Measurements from ENCODE around the gene REV1. TPM values are rescaled to one million over a fixed set of nuclear protein-coding genes. Genes with fewer than 3 reads are reported as not detected.

The REV1 gene
- total RNA-seq, 1 donor from 2014 or later = 42.8 TPM

DNA sequence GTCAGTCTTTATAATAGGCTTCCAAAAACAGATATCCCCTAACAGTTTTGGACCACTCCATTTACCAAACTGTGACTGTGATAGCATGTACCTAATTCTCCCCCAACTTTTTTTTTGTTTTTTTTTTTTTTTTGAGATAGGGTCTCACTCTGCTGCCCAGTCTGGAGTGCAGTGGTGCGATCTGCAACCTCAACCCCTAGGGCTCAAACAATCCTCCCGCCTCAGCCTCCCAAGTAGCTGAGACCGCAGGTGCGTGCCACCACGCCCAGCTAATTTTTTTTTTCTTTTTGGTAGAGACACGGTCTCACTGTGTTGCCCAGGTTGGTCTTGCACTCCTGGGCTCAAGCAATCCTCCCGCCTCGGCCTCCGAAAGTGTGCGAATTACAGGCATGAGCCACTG lies 52.9 kb downstream of the REV1 start:
- Histone ChIP-seq H3K27ac (replicated peaks) (no peak overlapping the region), H3K27me3 (ENCODE audit: low read depth) (no peaks in the 10 kb centered on the region), H3K4me1 (peaks cover 5% of the 10 kb centered on the region), H3K9me3 (replicated peaks) (no peaks in the 10 kb centered on the region), H3K36me3 (peaks cover 48% of the 10 kb centered on the region), H3K4me3 (no peak overlapping the region)
- intact Hi-C loops (cut with micrococcal nuclease) = no loop called here
- TF ChIP-seq, protein P1, sequence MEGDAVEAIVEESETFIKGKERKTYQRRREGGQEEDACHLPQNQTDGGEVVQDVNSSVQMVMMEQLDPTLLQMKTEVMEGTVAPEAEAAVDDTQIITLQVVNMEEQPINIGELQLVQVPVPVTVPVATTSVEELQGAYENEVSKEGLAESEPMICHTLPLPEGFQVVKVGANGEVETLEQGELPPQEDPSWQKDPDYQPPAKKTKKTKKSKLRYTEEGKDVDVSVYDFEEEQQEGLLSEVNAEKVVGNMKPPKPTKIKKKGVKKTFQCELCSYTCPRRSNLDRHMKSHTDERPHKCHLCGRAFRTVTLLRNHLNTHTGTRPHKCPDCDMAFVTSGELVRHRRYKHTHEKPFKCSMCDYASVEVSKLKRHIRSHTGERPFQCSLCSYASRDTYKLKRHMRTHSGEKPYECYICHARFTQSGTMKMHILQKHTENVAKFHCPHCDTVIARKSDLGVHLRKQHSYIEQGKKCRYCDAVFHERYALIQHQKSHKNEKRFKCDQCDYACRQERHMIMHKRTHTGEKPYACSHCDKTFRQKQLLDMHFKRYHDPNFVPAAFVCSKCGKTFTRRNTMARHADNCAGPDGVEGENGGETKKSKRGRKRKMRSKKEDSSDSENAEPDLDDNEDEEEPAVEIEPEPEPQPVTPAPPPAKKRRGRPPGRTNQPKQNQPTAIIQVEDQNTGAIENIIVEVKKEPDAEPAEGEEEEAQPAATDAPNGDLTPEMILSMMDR (IDR thresholded peaks at IDR 0.05; ENCODE audit: borderline replicate concordance) = no peak
- DNase-seq = no peak

DNA sequence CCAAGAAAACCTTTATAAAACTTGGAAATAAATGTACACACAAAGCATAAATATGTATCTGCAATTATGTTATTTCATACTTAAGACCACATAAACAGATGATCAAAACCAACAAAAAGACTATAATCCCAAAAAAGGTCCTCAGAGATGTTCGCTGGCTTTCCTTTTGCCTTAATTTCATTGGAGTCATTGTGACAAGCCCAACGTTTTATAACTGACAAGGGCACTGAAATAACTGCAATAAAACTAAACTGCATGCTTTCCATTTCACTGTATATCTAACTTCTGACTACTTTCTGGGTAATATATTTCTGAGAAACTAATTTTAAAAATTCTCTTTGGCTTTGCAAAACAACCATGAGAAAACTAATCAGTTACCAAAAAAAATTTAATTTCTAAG lies 56.5 kb downstream of the REV1 start:
- no peak overlapping the region for H3K27ac ChIP-seq (replicated peaks)
- peaks cover 30% of the 10 kb centered on the region for H3K36me3 ChIP-seq
- TF ChIP-seq, protein P1 (IDR thresholded peaks at IDR 0.05; ENCODE audit: borderline replicate concordance) = no peak
- H3K9me3 ChIP-seq (replicated peaks) = no peaks in the 10 kb centered on the region
- intact Hi-C loops (cut with micrococcal nuclease) = no loop called here
- H3K4me1 ChIP-seq = peaks cover 21% of the 10 kb centered on the region
- DNase-seq = no peak
- H3K4me3 ChIP-seq = no peak overlapping the region
- no peaks in the 10 kb centered on the region for H3K27me3 ChIP-seq (ENCODE audit: low read depth)

DNA sequence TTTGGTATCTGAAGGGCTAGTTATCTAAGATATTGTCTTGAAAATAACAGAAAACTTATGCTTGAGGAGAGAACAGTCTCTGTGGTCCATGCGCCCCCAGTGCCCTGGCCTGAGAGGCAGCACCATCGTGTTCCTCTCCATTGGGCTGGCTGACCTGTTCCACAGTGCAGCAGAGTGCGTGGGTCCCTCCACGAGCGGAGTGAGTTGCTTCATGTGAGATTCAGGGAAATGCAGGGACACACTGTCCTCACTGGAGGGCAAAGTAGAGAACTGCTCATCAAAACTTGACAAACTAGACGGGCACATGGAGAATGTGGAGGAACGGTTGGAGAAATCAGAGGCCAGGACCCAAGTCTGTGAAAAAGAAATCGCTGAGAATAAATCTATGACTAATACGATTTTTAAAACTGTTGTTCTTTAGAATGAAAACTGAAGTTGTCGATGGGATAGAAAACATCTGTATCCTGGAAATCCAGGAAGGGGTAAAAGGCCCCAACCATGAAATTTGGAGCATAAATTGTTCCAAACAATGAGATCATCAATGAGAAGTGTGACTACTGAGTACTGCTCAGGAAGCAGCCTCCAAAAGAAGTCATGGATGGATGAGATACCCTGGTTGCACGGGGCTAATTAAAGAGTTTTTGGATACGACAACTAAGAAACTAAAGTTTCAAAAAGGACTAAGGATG lies 58.1 kb downstream of the REV1 start:
- no peaks in the 10 kb centered on the region for H3K27me3 ChIP-seq (ENCODE audit: low read depth)
- DNase-seq = no peak
- peaks cover 21% of the 10 kb centered on the region for H3K4me1 ChIP-seq
- peaks cover 31% of the 10 kb centered on the region for H3K36me3 ChIP-seq
- TF ChIP-seq, protein P1 (IDR thresholded peaks at IDR 0.05; ENCODE audit: borderline replicate concordance) = no peak
- H3K9me3 ChIP-seq (replicated peaks) = no peaks in the 10 kb centered on the region
- intact Hi-C loops (cut with micrococcal nuclease) = no loop called here
- H3K4me3 ChIP-seq = no peak overlapping the region
- H3K27ac ChIP-seq (replicated peaks) = no peak overlapping the region

DNA sequence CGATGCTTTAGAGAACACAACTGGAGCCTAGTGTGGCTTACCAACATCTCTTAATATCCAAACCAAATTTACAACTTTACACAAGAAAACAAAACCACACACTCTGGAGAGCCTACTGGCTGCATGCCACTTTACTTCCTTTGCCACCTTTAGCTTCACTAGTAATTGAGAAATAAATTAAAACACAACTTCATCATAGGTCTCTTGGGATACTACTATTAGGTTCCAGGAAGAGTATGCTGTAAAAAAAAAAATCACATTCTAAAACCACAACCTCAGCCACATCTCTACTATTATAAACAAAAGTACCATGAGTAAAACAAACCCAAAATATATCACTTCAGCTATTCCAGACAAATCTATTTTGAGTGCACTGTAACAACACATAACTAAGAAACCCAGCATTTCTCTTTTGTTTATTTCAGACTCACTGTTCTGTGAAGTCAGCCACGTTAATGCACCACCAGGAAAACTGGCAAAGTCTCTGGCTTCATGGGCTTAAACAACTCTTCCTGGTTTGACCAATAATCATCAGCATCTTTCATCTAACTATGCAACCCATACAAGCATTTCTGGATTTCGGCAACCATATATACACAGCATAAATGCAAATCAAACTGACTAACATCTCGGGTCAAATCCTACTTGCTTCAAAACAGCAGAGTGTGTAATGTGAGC lies 59.1 kb downstream of the REV1 start:
- H3K27ac ChIP-seq (replicated peaks) = no peak overlapping the region
- intact Hi-C loops (cut with micrococcal nuclease) = no loop called here
- no peak overlapping the region for H3K4me3 ChIP-seq
- DNase-seq = no peak
- no peaks in the 10 kb centered on the region for H3K9me3 ChIP-seq (replicated peaks)
- no peaks in the 10 kb centered on the region for H3K27me3 ChIP-seq (ENCODE audit: low read depth)
- peaks cover 38% of the 10 kb centered on the region for H3K36me3 ChIP-seq
- TF ChIP-seq, protein P1 (IDR thresholded peaks at IDR 0.05; ENCODE audit: borderline replicate concordance) = no peak
- peaks cover 21% of the 10 kb centered on the region for H3K4me1 ChIP-seq

DNA sequence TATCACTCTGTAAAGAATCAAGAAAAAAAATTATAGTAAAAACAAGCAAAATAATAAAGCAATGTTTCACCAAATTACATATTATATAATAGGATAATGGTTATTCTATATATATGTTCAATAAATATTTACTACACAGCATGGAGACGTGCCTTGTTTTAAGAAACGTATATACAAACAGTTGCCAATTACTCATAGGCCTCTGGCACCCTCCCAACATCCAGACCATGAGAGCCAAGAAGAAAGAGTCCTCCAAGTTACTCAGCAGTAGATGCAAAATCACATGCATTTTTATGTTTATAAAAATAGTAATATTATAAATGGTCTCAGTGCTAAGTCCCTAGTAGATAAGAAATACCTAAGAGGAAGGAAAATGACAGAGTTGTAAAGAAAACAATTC lies 64.8 kb downstream of the REV1 start:
- DNase-seq = no peak
- Histone ChIP-seq H3K9me3 (replicated peaks) (no peaks in the 10 kb centered on the region), H3K27ac (replicated peaks) (no peak overlapping the region), H3K27me3 (ENCODE audit: low read depth) (no peaks in the 10 kb centered on the region), H3K36me3 (peaks cover 55% of the 10 kb centered on the region), H3K4me1 (peaks cover 48% of the 10 kb centered on the region), H3K4me3 (no peak overlapping the region)
- intact Hi-C loops (cut with micrococcal nuclease) = no loop called here
- TF ChIP-seq, protein P1 (IDR thresholded peaks at IDR 0.05; ENCODE audit: borderline replicate concordance) = no peak

Measured in left ventricle myocardium inferior (tissue), 1 donor.